Measurements from ENCODE around the gene STIM2. TPM values are rescaled to one million over a fixed set of nuclear protein-coding genes. Genes with fewer than 3 reads are reported as not detected.
A peak's percentile ranks its signal among the peaks of the same experiment; 100 is the strongest.

STIM2 gene
- total and polyA plus RNA-seq, 2 donors (not counting 1 experiment from before 2014, with no cell fraction given) = 48.6 to 96.0 TPM

GRCh38 chr4:26896636-26897035 is 36.0 kb downstream of the STIM2 start:
- ChIA-PET CTCF (no interaction called here), POLR2A (no interaction called here)
- DNase-seq (no peak), ATAC-seq (ENCODE audit: low read depth) (no peak)
- Histone ChIP-seq H2AFZ (ENCODE audit: insufficient read depth, low read depth, low read length, poor library complexity, severe bottlenecking) (no peak overlapping the region), H3K79me2 (ENCODE audit: control insufficient read depth, insufficient read depth, low read length) (peaks cover 98% of the 10 kb centered on the region), H3K4me1 (ENCODE audit: control insufficient read depth in 2 of 2, insufficient read depth in 2 of 2, low read length in 2 of 2) (peaks cover 21 to 37% of the 10 kb centered on the region in 2 donors), H3K36me3 (replicated peaks in 1 of 2; ENCODE audit: control extremely low read depth in 1 of 2, control insufficient read depth in 1 of 2, extremely low read depth in 1 of 2, insufficient read depth in 2 of 2, low read length in 1 of 2) (no peaks in the 10 kb centered on the region), H3K27ac (ENCODE audit: low read length in 2 of 2) (no peak overlapping the region), H3K27me3 (replicated peaks in 1 of 4; ENCODE audit: control extremely low read depth in 1 of 4, control insufficient read depth in 3 of 4, insufficient read depth in 4 of 4, low read length in 3 of 4) (no peaks in the 10 kb centered on the region), H3K9me3 (ENCODE audit: control extremely low read depth in 1 of 3, control insufficient read depth in 2 of 3, insufficient read depth in 1 of 3, low read length in 2 of 3) (no peaks in the 10 kb centered on the region), H3K9ac (ENCODE audit: low read length) (no peak overlapping the region), H3K4me2 (replicated peaks; ENCODE audit: low read depth, low read length, poor library complexity, severe bottlenecking) (no peak overlapping the region), H4K20me1 (ENCODE audit: control insufficient read depth, insufficient read depth, low read length, poor library complexity, severe bottlenecking) (peaks cover 21% of the 10 kb centered on the region), H3K4me3 (ENCODE audit: control extremely low read depth in 1 of 5, extremely low read depth in 1 of 5, insufficient read depth in 1 of 5, low read depth in 2 of 5, low read length in 4 of 5) (no peak overlapping the region)
- peaks cover 4% of the 10 kb centered on the region for H3K9me3 Mint-ChIP-seq (ENCODE audit: insufficient read depth)
- peaks cover 68% of the 10 kb centered on the region for H3K4me1 Mint-ChIP-seq
- intact Hi-C loops (cut with micrococcal nuclease) = loop anchor here (2.0 to 5.0 kb wide), 2 partner anchors 14 to 34 kb away; partner anchors contain the start of gene STIM2
- H3K27ac Mint-ChIP-seq = no peak overlapping the region
- H3K4me3 Mint-ChIP-seq = no peak overlapping the region
- TF ChIP-seq CTCF (IDR thresholded peaks at IDR 0.05) (no peak), EZH2 (IDR thresholded peaks at IDR 0.05; ENCODE audit: borderline replicate concordance, insufficient read depth, low read depth, low read length, poor library complexity, severe bottlenecking) (no peak)
- H3K27me3 Mint-ChIP-seq = no peaks in the 10 kb centered on the region
- WGBS (ENCODE audit: insufficient coverage) = no CpG with 5 or more reads among the region's 2 CpGs

GRCh38 chr4:26899991-26900390 is 39.4 kb downstream of the STIM2 start:
- intact Hi-C loops (cut with micrococcal nuclease) = loop anchor here (5.0 kb wide), 1 partner anchor 38 kb away; the partner anchor contains the start of gene STIM2
- WGBS (ENCODE audit: insufficient coverage) = 20% methylated on average over 1 of the region's 3 CpGs
- no peak for ATAC-seq (ENCODE audit: low read depth)
- H3K4me3 ChIP-seq (ENCODE audit: control extremely low read depth in 1 of 5, extremely low read depth in 1 of 5, insufficient read depth in 1 of 5, low read depth in 2 of 5, low read length in 4 of 5) = no peak overlapping the region
- peaks cover 22 to 38% of the 10 kb centered on the region in 2 donors for H3K4me1 ChIP-seq (ENCODE audit: control insufficient read depth in 2 of 2, insufficient read depth in 2 of 2, low read length in 2 of 2)
- no peak for TF ChIP-seq EZH2 (IDR thresholded peaks at IDR 0.05; ENCODE audit: borderline replicate concordance, insufficient read depth, low read depth, low read length, poor library complexity, severe bottlenecking)
- H3K79me2 ChIP-seq (ENCODE audit: control insufficient read depth, insufficient read depth, low read length) = peaks cover 97% of the 10 kb centered on the region
- Mint-ChIP-seq H3K9me3 (ENCODE audit: insufficient read depth) (no peaks in the 10 kb centered on the region), H3K27ac (no peak overlapping the region), H3K4me1 (peaks cover 73% of the 10 kb centered on the region), H3K27me3 (no peaks in the 10 kb centered on the region), H3K4me3 (no peak overlapping the region)
- H3K4me2 ChIP-seq (replicated peaks; ENCODE audit: low read depth, low read length, poor library complexity, severe bottlenecking) = peak overlapping the region; percentile 28
- DNase-seq = no peak
- no peak overlapping the region for H2AFZ ChIP-seq (ENCODE audit: insufficient read depth, low read depth, low read length, poor library complexity, severe bottlenecking)
- CTCF ChIA-PET = interaction anchor here (0.7 to 1.3 kb wide), 3 partner anchors 14 to 110 kb away, joined by 3 to 4 read pairs (median 3); no protein-coding TSS in a partner anchor
- no peaks in the 10 kb centered on the region for H3K27me3 ChIP-seq (replicated peaks in 1 of 4; ENCODE audit: control extremely low read depth in 1 of 4, control insufficient read depth in 3 of 4, insufficient read depth in 4 of 4, low read length in 3 of 4)
- no peak overlapping the region for H3K27ac ChIP-seq (ENCODE audit: low read length in 2 of 2)
- H3K9ac ChIP-seq (ENCODE audit: low read length) = peak overlapping the region; percentile 6
- peaks cover 35% of the 10 kb centered on the region for H4K20me1 ChIP-seq (ENCODE audit: control insufficient read depth, insufficient read depth, low read length, poor library complexity, severe bottlenecking)
- H3K36me3 ChIP-seq (replicated peaks in 1 of 2; ENCODE audit: control extremely low read depth in 1 of 2, control insufficient read depth in 1 of 2, extremely low read depth in 1 of 2, insufficient read depth in 2 of 2, low read length in 1 of 2) = peaks cover 0 to 2% of the 10 kb centered on the region in 2 experiments
- no peaks in the 10 kb centered on the region for H3K9me3 ChIP-seq (ENCODE audit: control extremely low read depth in 1 of 3, control insufficient read depth in 2 of 3, insufficient read depth in 1 of 3, low read length in 2 of 3)
- POLR2A ChIA-PET = no interaction called here

Measured in B cell (primary cell).